GM21515 (cell line): ENCODE results near the gene PPP3CB.
A peak's percentile ranks its signal among the peaks of the same experiment; 100 is the strongest.
"Not testable (repeated sequence)": the region's sequence is repeated elsewhere in the genome, so short reads cannot be mapped to it uniquely, and the experiment has no call there.

ENCODE experiments used
- ATAC-seq: cut with Tn5 transposase; IDR thresholded peaks from one replicate; pipeline ENCODE4 v1.9.1; 2021; ENCODE audit not compliant: unreplicated experiment

PPP3CB gene

GRCh38 chr10:73423309-73423708 is 72.5 kb downstream of the PPP3CB start:
- ATAC-seq = no peak

GRCh38 chr10:73416571-73416970 is 79.3 kb downstream of the PPP3CB start:
- no peak for ATAC-seq

GRCh38 chr10:73414230-73414945 is 81.4 kb downstream of the PPP3CB start:
- ATAC-seq = peak; percentile 23

GRCh38 chr10:73413528-73414229 is 82.1 kb downstream of the PPP3CB start, which contains the start of gene ANXA7:
ANXA7 (minus strand) TSS chr10:73414058; CDS start chr10:73400856, 13,202 bp downstream.
- ATAC-seq = peak; percentile 85

GRCh38 chr10:73413108-73413527 is 82.7 kb downstream of the PPP3CB start:
- ATAC-seq = peak; percentile 25

GRCh38 chr10:73410897-73411296 is 84.9 kb downstream of the PPP3CB start:
- no peak for ATAC-seq

- ATAC-seq = no peak
Observed at GRCh38 chr10:73408978-73409521, 86.8 kb downstream of the PPP3CB start.

- no peak for ATAC-seq
Observed at GRCh38 chr10:73408061-73408460, 87.8 kb downstream of the PPP3CB start.

GRCh38 chr10:73407495-73407894 is 88.3 kb downstream of the PPP3CB start:
- ATAC-seq = no peak

- ATAC-seq = no peak
Observed at GRCh38 chr10:73406846-73407245, 89.0 kb downstream of the PPP3CB start.

- ATAC-seq = no peak
Observed at GRCh38 chr10:73405556-73405955, 90.3 kb downstream of the PPP3CB start.

GRCh38 chr10:73404690-73405089 is 91.1 kb downstream of the PPP3CB start:
- ATAC-seq = no peak

- no peak for ATAC-seq
Observed at GRCh38 chr10:73401636-73402035, 94.2 kb downstream of the PPP3CB start.

- ATAC-seq = no peak
Observed at GRCh38 chr10:73399063-73399462, 96.8 kb downstream of the PPP3CB start.

- ATAC-seq = no peak
Observed at GRCh38 chr10:73398024-73398423, 97.8 kb downstream of the PPP3CB start.

- ATAC-seq = not testable (repeated sequence)
Observed at GRCh38 chr10:73394325-73394724, 101.5 kb downstream of the PPP3CB start.

GRCh38 chr10:73388228-73388627 is 107.6 kb downstream of the PPP3CB start:
- no peak for ATAC-seq

GRCh38 chr10:73386583-73386982 is 109.2 kb downstream of the PPP3CB start:
- no peak for ATAC-seq
